ENCODE results near the gene ENAH.

Gene ENAH

GRCh38 chr1:225504776-225505175, 148.1 kb downstream of the ENAH start:
- H3K27me3 Mint-ChIP-seq = no peaks in the 10 kb centered on the region
- no peaks in the 10 kb centered on the region for H3K9me3 Mint-ChIP-seq
- peaks cover 3% of the 10 kb centered on the region for H3K4me1 Mint-ChIP-seq
- no peak overlapping the region for H3K4me3 Mint-ChIP-seq
- DNase-seq = no peak
- no peak overlapping the region for H3K27ac Mint-ChIP-seq
- no peak for ATAC-seq

- Mint-ChIP-seq H3K4me3 (no peak overlapping the region), H3K27ac (no peak overlapping the region), H3K4me1 (peaks cover 12% of the 10 kb centered on the region), H3K27me3 (no peaks in the 10 kb centered on the region), H3K9me3 (no peaks in the 10 kb centered on the region)
- ATAC-seq = no peak
- no peak for DNase-seq
These were observed 152.2 kb downstream of the ENAH start for GRCh38 chr1:225500624-225501192.

- DNase-seq (no peak), ATAC-seq (no peak)
- H3K4me1 Mint-ChIP-seq = peaks cover 14% of the 10 kb centered on the region
- no peaks in the 10 kb centered on the region for H3K27me3 Mint-ChIP-seq
- no peak overlapping the region for H3K27ac Mint-ChIP-seq
- no peak overlapping the region for H3K4me3 Mint-ChIP-seq
- H3K9me3 Mint-ChIP-seq = no peaks in the 10 kb centered on the region
These were observed 154.3 kb downstream of the ENAH start for GRCh38 chr1:225498549-225499136.

GRCh38 chr1:225494789-225495359, 158.0 kb downstream of the ENAH start:
- no peaks in the 10 kb centered on the region for H3K27me3 Mint-ChIP-seq
- DNase-seq (no peak), ATAC-seq (no peak)
- H3K4me1 Mint-ChIP-seq = peaks cover 14% of the 10 kb centered on the region
- no peaks in the 10 kb centered on the region for H3K9me3 Mint-ChIP-seq
- H3K4me3 Mint-ChIP-seq = no peak overlapping the region
- H3K27ac Mint-ChIP-seq = no peak overlapping the region

- no peak overlapping the region for H3K27ac Mint-ChIP-seq
- DNase-seq (no peak), ATAC-seq (no peak)
- H3K27me3 Mint-ChIP-seq = no peaks in the 10 kb centered on the region
- H3K4me1 Mint-ChIP-seq = peaks cover 14% of the 10 kb centered on the region
- no peak overlapping the region for H3K4me3 Mint-ChIP-seq
- no peaks in the 10 kb centered on the region for H3K9me3 Mint-ChIP-seq
These were observed 159.2 kb downstream of the ENAH start for GRCh38 chr1:225493591-225494246.

- Mint-ChIP-seq H3K27ac (no peak overlapping the region), H3K27me3 (no peaks in the 10 kb centered on the region), H3K4me3 (no peak overlapping the region), H3K9me3 (no peaks in the 10 kb centered on the region), H3K4me1 (no peaks in the 10 kb centered on the region)
- ATAC-seq (no peak), DNase-seq (no peak)
These were observed 164.2 kb downstream of the ENAH start for GRCh38 chr1:225488676-225489075.

- no peak for DNase-seq
- Mint-ChIP-seq H3K4me3 (no peak overlapping the region), H3K9me3 (no peaks in the 10 kb centered on the region), H3K4me1 (no peaks in the 10 kb centered on the region), H3K27ac (no peak overlapping the region), H3K27me3 (no peaks in the 10 kb centered on the region)
- ATAC-seq = no peak
These were observed 166.1 kb downstream of the ENAH start for GRCh38 chr1:225486856-225487255.

- Mint-ChIP-seq H3K9me3 (no peaks in the 10 kb centered on the region), H3K27ac (no peak overlapping the region), H3K27me3 (no peaks in the 10 kb centered on the region), H3K4me3 (no peak overlapping the region), H3K4me1 (no peaks in the 10 kb centered on the region)
- DNase-seq = no peak
- no peak for ATAC-seq
These were observed 166.9 kb downstream of the ENAH start for GRCh38 chr1:225485991-225486530.

- no peak for ATAC-seq
- DNase-seq = no peak
- Mint-ChIP-seq H3K27me3 (no peaks in the 10 kb centered on the region), H3K9me3 (no peaks in the 10 kb centered on the region), H3K4me3 (no peak overlapping the region), H3K27ac (no peak overlapping the region), H3K4me1 (peaks cover 8% of the 10 kb centered on the region)
These were observed 167.7 kb downstream of the ENAH start for GRCh38 chr1:225485226-225485625.

- no peak overlapping the region for H3K4me3 Mint-ChIP-seq
- peaks cover 10% of the 10 kb centered on the region for H3K4me1 Mint-ChIP-seq
- no peak for ATAC-seq
- H3K27ac Mint-ChIP-seq = no peak overlapping the region
- H3K27me3 Mint-ChIP-seq = no peaks in the 10 kb centered on the region
- DNase-seq = no peak
- H3K9me3 Mint-ChIP-seq = no peaks in the 10 kb centered on the region
These were observed 168.2 kb downstream of the ENAH start for GRCh38 chr1:225484657-225485214.

GRCh38 chr1:225483818-225484656, 168.9 kb downstream of the ENAH start:
- Mint-ChIP-seq H3K27me3 (no peaks in the 10 kb centered on the region), H3K4me3 (no peak overlapping the region), H3K4me1 (peaks cover 10% of the 10 kb centered on the region), H3K9me3 (no peaks in the 10 kb centered on the region), H3K27ac (no peak overlapping the region)
- DNase-seq (no peak), ATAC-seq (no peak)

GRCh38 chr1:225482421-225482950, 170.4 kb downstream of the ENAH start:
- ATAC-seq (no peak), DNase-seq (no peak)
- Mint-ChIP-seq H3K27ac (peak overlapping the region in 1 of 2 donors; percentile 22), H3K27me3 (no peaks in the 10 kb centered on the region), H3K9me3 (no peaks in the 10 kb centered on the region), H3K4me1 (peaks cover 19% of the 10 kb centered on the region), H3K4me3 (no peak overlapping the region)

GRCh38 chr1:225481738-225482137, 171.2 kb downstream of the ENAH start:
- H3K27ac Mint-ChIP-seq = no peak overlapping the region
- no peak overlapping the region for H3K4me3 Mint-ChIP-seq
- ATAC-seq (no peak), DNase-seq (no peak)
- no peaks in the 10 kb centered on the region for H3K9me3 Mint-ChIP-seq
- peaks cover 27% of the 10 kb centered on the region for H3K4me1 Mint-ChIP-seq
- no peaks in the 10 kb centered on the region for H3K27me3 Mint-ChIP-seq

GRCh38 chr1:225480825-225481434, 172.0 kb downstream of the ENAH start:
- peak; percentile 58 for ATAC-seq
- Mint-ChIP-seq H3K27ac (no peak overlapping the region), H3K4me3 (no peak overlapping the region), H3K9me3 (no peaks in the 10 kb centered on the region), H3K4me1 (peaks cover 35% of the 10 kb centered on the region), H3K27me3 (no peaks in the 10 kb centered on the region)
- DNase-seq = peak; percentile 53 to 62

Data from stimulated activated naive CD8-positive, alpha-beta T cell treated with anti-CD3 and anti-CD28 coated beads, Interleukin-15, amount 100 ng/mL, for 72 hours (primary cell).